MG63 (cell line): Measurements from ENCODE around the gene LPIN3. TPM values are rescaled to one million over a fixed set of nuclear protein-coding genes. Genes with fewer than 3 reads are reported as not detected.
A peak's percentile ranks its signal among the peaks of the same experiment; 100 is the strongest.

Experiments used
- DNase-seq: peaks from one replicate; pipeline ENCODE4 v3.0.0-alpha.2; 2020
- H3K27me3 ChIP-seq: fragments of 250-450 bp; sonication (Bioruptor Pico); 2 replicates; pipeline ENCODE4 v1.5.1; 2020; ENCODE audit warnings: mild to moderate bottlenecking, moderate library complexity
- H3K36me3 ChIP-seq: fragments of 250-450 bp; sonication (Bioruptor Pico); 2 replicates; pipeline ENCODE4 v1.5.1; 2020; ENCODE audit warnings: mild to moderate bottlenecking, moderate library complexity
- H3K4me3 ChIP-seq: fragments of 250-450 bp; sonication (Bioruptor Pico); 2 replicates; pipeline ENCODE4 v1.5.1; 2020; ENCODE audit warnings: mild to moderate bottlenecking, moderate library complexity
- H3K9me3 ChIP-seq: fragments of 250-450 bp; sonication (Bioruptor Pico); 2 replicates; pipeline ENCODE4 v1.5.1; 2020; ENCODE audit warnings: mild to moderate bottlenecking, moderate library complexity
- total RNA-seq: library from RNA; depleted of rRNA; stranded (reverse); fragments of >200 nt; shearing (Covaris generic); gene quantifications from 2 replicates; pipeline ENCODE4 v1.2.3, GENCODE V29; 2014; ENCODE audit warnings: low replicate concordance

The LPIN3 gene
- total RNA-seq, 1 experiment from 2014 or later = 8.6 TPM

DNA sequence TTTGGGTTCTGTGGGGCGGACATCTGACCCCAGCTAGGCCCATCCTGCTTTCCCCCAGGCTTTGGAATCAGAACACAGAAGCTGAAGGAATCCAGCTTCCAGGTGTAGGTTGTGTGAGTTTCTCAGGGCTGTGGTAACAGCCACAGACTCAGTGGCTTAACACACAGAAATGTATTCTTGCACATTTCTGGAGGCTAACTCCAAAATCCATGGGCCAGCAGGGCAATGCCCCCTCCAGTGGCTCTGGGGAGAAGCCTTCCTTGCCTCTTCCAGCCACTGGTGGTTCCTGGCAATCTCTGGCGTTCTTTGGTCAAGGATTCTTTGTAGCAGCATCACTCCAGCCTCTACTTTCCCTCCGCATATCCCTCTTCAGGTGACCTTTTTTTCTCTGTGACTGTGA is 27.3 kb downstream of the LPIN3 start:
- Histone ChIP-seq H3K36me3 (no peaks in the 10 kb centered on the region), H3K4me3 (no peak overlapping the region), H3K27me3 (peaks cover 5% of the 10 kb centered on the region; the same call in 1 of the 2 replicates), H3K9me3 (no peaks in the 10 kb centered on the region)
- no peak for DNase-seq

DNA sequence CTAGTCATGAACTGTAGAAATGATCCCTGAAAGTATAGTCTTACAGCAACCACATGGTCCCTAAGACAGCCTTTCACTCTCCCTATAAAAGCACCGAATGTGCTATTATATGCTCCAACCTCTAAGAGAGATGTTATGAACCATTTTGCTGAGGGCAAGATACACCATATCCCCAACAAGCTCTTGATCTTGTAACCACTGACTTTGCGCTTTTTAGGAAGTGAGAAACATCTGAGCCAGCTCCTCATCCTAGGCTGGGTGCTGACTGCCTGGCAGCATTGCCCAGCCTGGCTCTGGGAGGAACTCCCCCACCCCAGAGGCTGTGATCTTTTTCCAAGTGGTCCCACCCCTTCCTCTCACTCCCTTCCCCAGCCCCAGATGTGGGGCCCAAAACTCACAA is 29.1 kb downstream of the LPIN3 start:
- H3K27me3 ChIP-seq = peaks cover 5% of the 10 kb centered on the region; the same call in 1 of the 2 replicates
- H3K4me3 ChIP-seq = no peak overlapping the region
- no peaks in the 10 kb centered on the region for H3K9me3 ChIP-seq
- no peaks in the 10 kb centered on the region for H3K36me3 ChIP-seq
- no peak for DNase-seq

DNA sequence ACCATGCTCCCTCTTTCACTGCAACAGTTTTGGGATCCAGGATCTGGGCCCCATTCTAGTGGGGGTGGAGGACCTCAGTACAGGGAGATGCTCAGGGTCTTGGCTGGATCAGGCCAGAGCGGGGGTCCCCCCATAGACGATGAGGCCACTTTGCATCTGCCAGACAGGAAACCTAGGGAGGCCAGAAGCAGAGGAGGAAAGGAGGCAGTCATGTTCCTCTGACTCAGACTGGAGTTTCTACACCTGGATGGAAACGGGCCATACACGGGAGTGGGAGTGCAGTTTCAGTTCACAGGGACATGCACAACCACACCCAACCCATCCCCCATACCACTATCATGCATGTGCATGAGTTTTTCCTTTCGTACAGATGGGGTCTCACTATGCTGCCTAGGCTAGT is 29.6 kb downstream of the LPIN3 start:
- Histone ChIP-seq H3K4me3 (no peak overlapping the region), H3K9me3 (no peaks in the 10 kb centered on the region), H3K36me3 (no peaks in the 10 kb centered on the region), H3K27me3 (peaks cover 5% of the 10 kb centered on the region; the same call in 1 of the 2 replicates)
- DNase-seq = no peak

DNA sequence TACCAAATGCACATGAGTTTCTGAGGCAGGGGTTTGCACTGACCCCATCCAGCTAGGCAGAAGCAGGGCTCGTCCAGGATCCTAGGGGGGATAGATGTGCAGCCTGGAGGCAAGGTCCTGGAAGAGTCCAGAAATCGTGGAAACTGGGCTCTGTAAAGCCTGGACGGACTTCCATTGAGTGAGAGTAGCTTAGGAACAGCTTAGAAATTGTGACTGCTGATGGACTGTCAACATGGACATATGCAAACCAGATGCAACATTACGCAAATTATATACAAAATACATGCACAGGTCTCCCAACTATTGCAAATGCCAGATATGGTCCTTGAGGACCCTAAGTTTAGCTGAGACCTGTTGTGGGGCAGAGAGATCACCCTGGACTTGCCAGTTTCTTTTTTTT is 30.8 kb downstream of the LPIN3 start:
- H3K36me3 ChIP-seq = no peaks in the 10 kb centered on the region
- H3K9me3 ChIP-seq = no peaks in the 10 kb centered on the region
- H3K27me3 ChIP-seq = 0 out of 2 replicates have a peak, but pooled peaks cover 2% of the 10 kb centered on the region
- DNase-seq = no peak
- H3K4me3 ChIP-seq = no peak overlapping the region

DNA sequence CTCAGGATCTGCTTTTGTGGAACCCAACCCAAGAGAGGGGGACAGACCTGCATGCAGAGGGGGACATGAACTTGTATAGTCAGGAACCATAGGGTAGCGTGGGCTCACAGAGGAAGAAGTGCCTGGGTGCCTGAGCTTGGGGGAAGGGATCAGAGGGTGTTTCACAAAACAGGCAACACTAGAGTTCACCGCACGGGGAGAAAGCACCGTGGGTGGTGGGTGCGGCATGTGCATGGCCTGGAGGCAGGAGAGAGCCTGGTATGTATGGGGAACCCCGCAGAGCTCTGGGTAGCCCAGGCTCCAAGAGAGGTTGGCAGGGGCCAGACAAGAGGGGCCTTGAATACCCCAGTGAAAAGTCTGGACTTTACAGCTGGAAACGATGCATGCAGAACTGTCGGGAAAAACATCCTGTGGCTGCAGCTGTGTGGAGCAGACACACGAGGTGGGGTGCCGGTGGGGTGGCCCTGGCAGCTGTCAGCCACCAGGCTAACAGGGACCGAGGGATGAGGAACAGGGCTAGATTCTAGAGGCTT is 32.7 kb downstream of the LPIN3 start:
- Histone ChIP-seq H3K9me3 (no peaks in the 10 kb centered on the region), H3K27me3 (peaks cover under 1% of the 10 kb centered on the region; the same call in 1 of the 2 replicates), H3K4me3 (no peak overlapping the region), H3K36me3 (no peaks in the 10 kb centered on the region)
- DNase-seq = no peak

DNA sequence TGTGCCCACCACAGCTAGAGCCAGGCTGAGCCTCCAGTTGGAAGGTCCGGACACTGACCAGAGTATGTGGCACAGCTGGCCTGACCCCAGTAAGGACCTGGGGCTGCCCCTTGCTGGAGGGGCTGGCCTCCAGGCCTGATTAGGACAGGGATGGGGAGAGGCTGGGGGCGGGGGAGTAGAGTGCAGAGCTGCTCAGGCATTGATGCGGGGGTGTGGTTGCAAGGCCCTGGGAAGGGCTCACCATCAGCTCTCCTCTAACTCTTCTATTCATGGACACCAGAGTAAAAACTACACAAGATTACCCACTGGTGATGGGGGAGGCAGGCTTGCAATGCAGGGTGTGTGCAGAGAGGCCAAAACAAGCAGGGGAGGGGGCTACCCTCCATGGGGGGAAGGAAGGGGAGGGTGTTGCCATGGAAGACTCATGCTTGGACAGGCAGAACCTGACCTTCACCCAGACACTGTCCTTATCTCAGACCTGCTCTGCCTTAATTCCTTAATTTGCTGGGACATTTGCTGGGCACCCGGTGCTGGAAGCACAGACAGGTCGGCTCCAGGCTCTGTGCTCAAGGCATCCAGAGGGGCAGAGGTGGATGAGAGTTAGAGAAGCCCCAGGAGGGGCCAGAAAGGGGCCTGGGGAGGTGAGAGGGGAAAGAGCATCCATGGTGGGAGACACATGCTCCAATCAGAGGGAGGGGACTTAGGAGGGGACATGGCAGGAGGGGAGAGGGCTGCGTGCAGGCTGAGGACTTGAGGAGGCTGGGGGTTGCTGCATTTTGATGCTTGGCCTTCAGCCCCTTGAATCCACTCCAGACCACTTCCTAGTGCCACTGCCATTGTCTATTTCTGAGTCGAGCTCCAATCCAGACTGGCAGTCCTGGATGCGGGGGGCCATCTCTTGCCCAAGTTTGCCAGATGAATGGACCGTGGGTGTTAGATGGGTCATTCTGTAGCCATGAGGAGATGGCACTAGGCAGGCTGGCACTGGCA is 33.6 kb downstream of the LPIN3 start:
- no peak for DNase-seq
- Histone ChIP-seq H3K9me3 (no peaks in the 10 kb centered on the region), H3K36me3 (no peaks in the 10 kb centered on the region), H3K27me3 (peaks cover 4% of the 10 kb centered on the region; the same call in 1 of the 2 replicates), H3K4me3 (no peak overlapping the region)

DNA sequence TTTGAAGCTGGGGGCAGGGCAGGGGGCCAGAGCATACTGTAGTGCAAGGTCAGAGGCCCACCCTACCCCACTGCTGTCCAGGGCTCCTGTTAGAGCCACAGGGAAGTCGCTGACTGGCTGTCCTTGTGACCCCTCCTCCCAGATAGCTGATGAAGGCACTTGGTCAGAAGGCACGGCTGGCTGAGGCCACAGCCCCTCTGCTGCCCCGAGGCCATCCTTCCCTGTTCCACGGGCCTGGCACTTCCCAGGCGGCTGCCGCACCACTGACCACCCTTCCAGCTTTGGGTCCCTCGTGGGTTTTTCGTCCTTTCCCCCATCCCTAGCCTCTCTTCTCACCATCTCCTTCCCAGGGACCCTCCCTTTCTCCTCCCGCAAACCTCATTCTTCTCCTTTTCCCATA is 35.2 kb downstream of the LPIN3 start:
- H3K36me3 ChIP-seq = no peaks in the 10 kb centered on the region
- H3K27me3 ChIP-seq = peaks cover 11% of the 10 kb centered on the region; the same call in 1 of the 2 replicates
- H3K9me3 ChIP-seq = no peaks in the 10 kb centered on the region
- no peak overlapping the region for H3K4me3 ChIP-seq
- DNase-seq = no peak

DNA sequence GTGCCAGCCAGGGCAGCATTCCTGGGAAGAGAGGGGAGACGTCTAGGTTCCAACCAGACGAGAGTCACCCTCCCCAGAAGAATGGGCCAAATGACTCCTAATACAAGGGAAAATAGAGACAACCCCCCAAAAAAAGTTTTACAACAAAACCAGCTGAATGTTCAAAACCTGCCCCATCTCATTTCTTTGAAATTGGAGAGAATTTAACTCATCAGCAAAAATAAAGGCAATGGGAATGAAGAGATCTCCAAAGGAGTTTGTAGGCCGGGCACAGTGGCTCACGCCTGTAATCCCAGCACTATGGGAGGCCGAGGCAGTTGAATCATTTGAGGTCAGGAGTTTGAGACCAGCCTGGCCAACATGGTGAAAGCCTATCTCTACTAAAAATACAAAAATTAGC is 35.7 kb downstream of the LPIN3 start:
- Histone ChIP-seq H3K27me3 (peaks cover 11% of the 10 kb centered on the region; the same call in 1 of the 2 replicates), H3K36me3 (no peaks in the 10 kb centered on the region), H3K4me3 (no peak overlapping the region), H3K9me3 (no peaks in the 10 kb centered on the region)
- DNase-seq = no peak

DNA sequence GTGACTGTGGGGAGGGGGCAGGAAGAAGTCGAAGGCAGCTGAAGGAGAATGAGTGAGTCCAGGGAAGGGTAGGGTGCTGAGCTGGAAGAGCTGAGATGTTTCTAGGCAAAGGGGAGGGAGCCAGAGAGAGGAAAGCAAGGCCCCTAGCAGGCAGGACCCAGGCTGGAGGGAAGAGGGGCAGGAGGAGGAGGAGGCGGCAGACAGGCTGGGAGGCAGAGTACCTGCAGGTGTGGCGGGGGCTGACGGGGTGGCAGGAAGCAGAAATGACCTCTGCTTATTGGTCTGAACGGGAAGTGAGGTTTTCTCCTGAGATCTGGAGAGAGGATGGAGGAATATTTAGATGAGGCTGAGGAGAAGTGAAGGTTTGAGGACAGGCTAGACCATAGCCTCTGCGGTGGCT is 36.7 kb downstream of the LPIN3 start:
- Histone ChIP-seq H3K36me3 (no peaks in the 10 kb centered on the region), H3K9me3 (no peaks in the 10 kb centered on the region), H3K4me3 (no peak overlapping the region), H3K27me3 (peaks cover 11% of the 10 kb centered on the region; the same call in 1 of the 2 replicates)
- no peak for DNase-seq

DNA sequence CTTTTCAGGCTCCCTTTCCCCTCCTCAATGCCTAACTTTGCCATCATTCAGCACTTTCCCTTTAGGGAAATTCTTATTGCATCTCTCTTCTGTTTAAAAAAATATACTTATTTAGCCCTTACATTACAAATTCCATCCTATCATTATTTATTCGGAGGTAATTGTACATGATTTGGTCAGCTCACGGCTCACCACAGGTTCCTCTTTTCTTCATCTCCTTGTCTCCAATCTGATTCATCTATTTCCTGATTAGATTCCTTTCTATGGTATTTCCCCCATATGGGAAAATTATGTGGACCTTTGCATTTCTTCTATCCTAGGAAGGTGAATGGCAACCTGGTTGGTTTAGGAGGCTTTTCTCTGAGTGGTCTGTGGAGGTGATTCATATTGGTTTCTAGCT is 38.9 kb downstream of the LPIN3 start:
- no peaks in the 10 kb centered on the region for H3K36me3 ChIP-seq
- peaks cover 11% of the 10 kb centered on the region; the same call in 1 of the 2 replicates for H3K27me3 ChIP-seq
- no peaks in the 10 kb centered on the region for H3K9me3 ChIP-seq
- no peak for DNase-seq
- H3K4me3 ChIP-seq = no peak overlapping the region

DNA sequence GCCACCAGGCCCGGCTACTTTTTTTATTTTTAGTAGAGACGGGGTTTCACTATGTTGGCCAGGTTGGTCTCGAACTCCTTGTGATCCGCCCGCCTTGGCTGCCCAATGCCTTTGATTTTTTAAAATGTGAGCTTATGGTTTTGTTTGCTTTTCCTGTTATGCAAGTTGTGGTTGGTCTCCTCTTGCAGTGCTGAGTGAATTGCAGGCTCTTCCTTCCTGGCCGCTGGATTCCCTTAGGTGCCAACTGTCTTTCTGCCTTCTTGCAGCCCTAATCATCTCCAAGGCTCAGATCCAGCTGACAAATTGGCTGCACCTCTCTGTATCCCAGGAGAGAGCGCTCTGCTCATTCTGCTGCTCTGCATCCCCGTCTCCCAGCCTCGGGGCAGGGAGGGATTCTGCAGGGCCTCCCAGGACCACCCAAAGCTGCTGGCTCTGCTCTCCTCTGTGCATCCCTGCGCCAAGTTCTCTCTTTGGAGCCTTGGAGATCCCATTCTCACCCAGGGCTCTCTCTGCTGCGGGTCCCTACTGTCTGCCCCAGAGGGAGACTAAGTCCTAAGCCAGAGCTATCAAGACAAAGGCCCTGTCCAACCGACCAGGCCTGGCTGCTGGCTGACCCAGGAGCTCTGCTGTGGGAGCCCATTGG is 40.1 kb downstream of the LPIN3 start:
- H3K36me3 ChIP-seq = no peaks in the 10 kb centered on the region
- no peaks in the 10 kb centered on the region for H3K9me3 ChIP-seq
- no peak overlapping the region for H3K4me3 ChIP-seq
- DNase-seq = peak; percentile 35
- H3K27me3 ChIP-seq = peaks cover 11% of the 10 kb centered on the region; the same call in 1 of the 2 replicates

DNA sequence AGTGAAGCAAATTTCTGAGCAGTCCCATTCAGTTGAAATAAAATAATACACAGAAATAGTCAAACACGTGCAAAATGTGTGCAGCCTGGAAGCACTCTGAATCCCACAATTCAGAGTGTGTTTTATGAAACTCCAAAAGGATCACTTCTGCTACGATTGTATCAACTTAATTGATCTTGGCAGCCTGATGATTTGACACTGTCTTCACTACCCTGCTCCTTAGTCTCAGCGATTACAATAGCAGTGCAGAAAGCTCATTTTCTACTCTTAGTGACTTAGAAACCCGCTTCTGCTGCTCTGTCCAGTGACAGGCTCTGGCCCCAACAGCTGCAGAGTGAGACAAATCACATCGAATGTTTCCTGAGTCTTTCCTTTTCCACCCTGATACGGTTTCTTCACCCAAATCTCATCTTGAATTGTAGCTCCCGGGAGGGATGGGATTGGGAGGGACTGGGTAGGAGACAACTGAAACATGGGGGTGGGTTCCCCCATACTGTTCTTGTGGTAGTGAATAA is 42.2 kb downstream of the LPIN3 start:
- Histone ChIP-seq H3K4me3 (no peak overlapping the region), H3K27me3 (peaks cover 11% of the 10 kb centered on the region; the same call in 1 of the 2 replicates), H3K36me3 (no peaks in the 10 kb centered on the region), H3K9me3 (no peaks in the 10 kb centered on the region)
- no peak for DNase-seq

DNA sequence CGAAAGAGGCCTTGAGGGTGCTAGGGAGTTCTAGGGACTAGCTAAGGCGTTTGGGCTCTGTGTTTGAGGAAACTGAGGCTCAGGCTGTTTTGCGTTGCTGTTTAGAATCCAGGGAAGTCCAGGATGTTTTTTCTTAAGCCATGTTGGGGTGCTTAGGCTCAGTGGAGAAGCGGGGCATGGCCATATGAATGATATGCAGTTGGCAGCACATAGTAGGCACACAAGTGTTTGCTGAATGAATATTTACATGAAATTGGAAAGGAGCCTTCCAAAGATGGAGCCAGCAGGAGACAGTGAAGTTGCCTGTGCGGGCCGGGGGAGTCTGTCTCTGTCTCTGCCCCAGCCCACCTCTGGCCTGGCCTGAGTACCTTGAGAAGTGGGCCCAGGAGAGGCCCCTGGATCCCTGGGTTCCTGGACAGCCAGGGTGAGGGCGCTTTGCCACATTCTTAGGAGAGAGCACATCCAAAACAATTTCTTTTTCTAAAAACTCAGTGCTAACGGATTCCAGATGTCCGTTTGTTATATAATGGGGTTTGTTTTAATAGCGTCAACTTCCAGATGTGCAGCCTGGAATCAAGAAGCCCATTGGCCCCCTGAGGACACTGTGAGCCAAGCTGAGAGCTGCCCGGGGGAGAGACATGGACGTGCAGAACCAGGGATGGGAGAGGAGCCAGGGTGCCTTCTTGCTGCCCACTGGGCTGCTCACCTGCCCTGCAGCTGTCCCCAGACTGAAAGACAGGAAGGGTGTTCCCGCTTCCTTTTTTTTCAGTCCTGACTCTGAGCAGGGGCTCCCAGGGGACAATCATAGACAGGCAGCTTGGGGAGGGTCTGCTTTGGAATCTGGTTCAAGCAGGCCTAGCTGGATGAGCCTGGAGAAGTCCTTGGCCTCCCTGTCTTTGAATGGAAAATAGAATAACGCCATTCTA is 46.1 kb downstream of the LPIN3 start:
- DNase-seq = no peak
- no peak overlapping the region for H3K4me3 ChIP-seq
- H3K9me3 ChIP-seq = no peaks in the 10 kb centered on the region
- no peaks in the 10 kb centered on the region for H3K27me3 ChIP-seq
- H3K36me3 ChIP-seq = no peaks in the 10 kb centered on the region

DNA sequence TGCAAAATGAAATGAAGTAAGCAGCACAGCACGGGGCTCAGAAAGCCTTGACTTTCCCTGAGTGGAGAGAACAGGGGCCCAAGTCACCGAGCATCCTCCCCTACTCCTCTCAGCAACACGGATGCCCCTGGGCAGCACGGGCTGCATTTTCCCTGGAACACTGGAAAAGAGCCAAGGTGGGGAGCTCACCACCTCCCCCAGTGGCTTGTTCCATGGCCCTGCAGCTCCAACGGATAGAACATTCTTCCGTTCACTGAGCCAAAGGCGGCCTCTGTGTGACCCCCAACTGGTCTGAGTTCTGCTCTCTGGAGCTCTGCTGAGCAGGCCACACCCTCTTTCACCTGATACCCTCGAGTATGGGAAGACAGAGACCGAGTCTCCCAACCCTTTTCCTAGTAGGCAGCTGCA is 46.8 kb downstream of the LPIN3 start:
- Histone ChIP-seq H3K4me3 (no peak overlapping the region), H3K9me3 (no peaks in the 10 kb centered on the region), H3K36me3 (no peaks in the 10 kb centered on the region), H3K27me3 (no peaks in the 10 kb centered on the region)
- no peak for DNase-seq

DNA sequence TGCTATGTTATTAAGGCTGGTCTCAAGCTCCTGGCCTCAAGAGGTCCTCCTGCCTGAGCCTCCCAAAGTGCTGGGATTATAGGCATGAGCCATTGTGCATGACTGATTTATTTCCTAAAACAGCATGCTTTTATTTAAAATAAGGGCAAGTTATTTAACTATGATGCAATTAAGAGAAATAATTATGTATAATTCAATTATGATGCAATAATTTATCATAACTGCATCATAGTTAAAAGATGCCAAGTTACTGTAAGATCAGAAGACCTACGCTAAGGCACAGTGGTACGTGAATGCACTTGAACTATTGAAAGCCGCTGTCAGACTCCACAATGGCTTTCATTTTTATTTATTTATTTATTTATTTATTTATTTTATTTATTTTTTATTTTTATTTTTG is 50.3 kb downstream of the LPIN3 start:
- Histone ChIP-seq H3K9me3 (no peaks in the 10 kb centered on the region), H3K36me3 (no peaks in the 10 kb centered on the region), H3K4me3 (no peak overlapping the region), H3K27me3 (no peaks in the 10 kb centered on the region)
- no peak for DNase-seq

DNA sequence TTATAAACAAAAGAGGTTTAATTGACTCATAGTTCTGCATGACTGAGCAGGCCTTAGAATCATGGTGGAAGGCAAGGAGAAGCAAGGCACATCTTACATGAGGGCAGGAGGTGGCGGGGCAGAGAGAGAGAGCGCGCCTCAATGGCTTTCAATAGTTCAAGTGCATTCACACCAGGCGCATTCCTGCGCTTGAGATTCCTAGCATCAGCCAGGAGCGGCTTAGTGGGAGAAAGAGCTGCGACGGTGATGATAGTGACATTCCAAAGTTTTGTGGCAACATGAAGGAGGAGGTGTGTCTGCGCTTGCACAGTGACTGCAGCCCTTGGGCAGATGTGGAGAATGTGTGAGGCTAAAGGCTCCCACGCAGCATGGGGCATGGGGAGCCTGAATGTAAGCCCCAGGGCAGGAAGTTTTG is 51.0 kb downstream of the LPIN3 start:
- Histone ChIP-seq H3K4me3 (no peak overlapping the region), H3K9me3 (no peaks in the 10 kb centered on the region), H3K36me3 (no peaks in the 10 kb centered on the region), H3K27me3 (no peaks in the 10 kb centered on the region)
- no peak for DNase-seq
